ENCODE measurements around the gene ATF2. TPM values are rescaled to one million over a fixed set of nuclear protein-coding genes. Genes with fewer than 3 reads are reported as not detected.
A peak's percentile ranks its signal among the peaks of the same experiment; 100 is the strongest.

ATF2 gene
- total and polyA plus RNA-seq, 9 of the 15 experiments (the other 6 are each of a cell fraction or from before 2014, with no cell fraction given) = 24.2 to 111 (median 45.9) TPM

DNA sequence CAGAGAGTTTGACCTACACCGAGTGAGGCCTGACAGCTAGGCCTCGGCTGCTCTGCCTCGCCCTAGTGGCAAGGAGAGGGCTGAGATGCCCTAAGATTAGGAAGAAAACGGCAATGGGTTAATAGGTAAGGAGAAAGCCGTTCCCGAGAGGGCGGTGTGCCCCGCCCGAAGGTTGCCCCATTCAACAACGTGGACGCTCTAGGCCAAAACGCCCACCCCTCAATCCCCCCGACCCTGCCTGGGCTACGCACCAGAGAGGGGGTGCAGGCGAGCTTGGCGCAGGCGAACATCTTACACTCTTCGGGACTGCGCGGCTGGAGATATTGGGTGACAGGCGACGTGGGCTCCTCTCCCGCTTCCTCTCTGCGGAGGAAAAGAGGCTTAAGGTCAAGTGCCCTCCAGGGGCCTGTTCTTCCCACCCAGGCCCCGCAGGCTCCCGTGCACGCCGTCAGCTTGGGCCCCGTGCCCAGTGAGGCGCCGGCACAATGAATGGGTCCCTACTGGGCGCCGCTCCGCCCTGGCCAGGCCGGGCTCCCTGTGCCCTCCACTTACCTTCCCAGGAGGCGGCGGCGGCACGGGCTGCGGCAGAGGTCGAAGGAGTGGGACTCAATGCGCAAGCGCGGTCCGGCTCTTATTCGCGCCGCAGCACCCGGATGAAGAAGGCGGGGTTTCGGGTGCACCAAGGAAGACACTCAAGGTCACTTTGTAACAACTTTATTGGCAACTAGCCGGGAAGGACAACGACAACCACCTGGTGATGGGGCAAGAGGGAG, 13.3 kb upstream of the ATF2 start, which contains the start of gene ATP5MC3 (continued):
- TF ChIP-seq ZNF407 (IDR thresholded peaks at IDR 0.05; ENCODE audit: low read depth) = no peak
- TF ChIP-seq, protein P1, sequence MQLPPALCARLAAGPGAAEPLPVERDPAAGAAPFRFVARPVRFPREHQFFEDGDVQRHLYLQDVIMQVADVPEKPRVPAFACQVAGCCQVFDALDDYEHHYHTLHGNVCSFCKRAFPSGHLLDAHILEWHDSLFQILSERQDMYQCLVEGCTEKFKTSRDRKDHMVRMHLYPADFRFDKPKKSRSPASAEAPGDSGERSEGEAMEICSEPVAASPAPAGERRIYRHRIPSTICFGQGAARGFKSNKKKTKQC (CRISPR knock-in tag; IDR thresholded peaks at IDR 0.05) = peak; percentile 48; the same call in 1 of the 2 replicates
- TF ChIP-seq ZFP36 (IDR thresholded peaks at IDR 0.05; ENCODE audit: low read depth, low read length, partially characterized antibody) = no peak
- TF ChIP-seq FOXK2 (conservative IDR thresholded peaks at IDR 0.05 in 1 of 2, IDR thresholded peaks at IDR 0.05 in 1 of 2; ENCODE audit: low read depth in 2 of 2) = peak; percentile 84 to 91
- no peak for TF ChIP-seq ZC3H8 (IDR thresholded peaks at IDR 0.05)
- no peak for TF ChIP-seq ZNF143 (CRISPR knock-in tag; IDR thresholded peaks at IDR 0.05)
- TF ChIP-seq SRSF3 (IDR thresholded peaks at IDR 0.05; ENCODE audit: insufficient read depth, low read length) = no peak
- TF ChIP-seq GABPA (tag; conservative IDR thresholded peaks at IDR 0.05; ENCODE audit: low read depth) = peak; percentile 55
- TF ChIP-seq CCAR2 (IDR thresholded peaks at IDR 0.05; ENCODE audit: low read depth, low read length) = no peak
- TF ChIP-seq SLC30A9 (CRISPR knock-in tag; IDR thresholded peaks at IDR 0.05) = no peak
- 0 out of 2 replicates have a peak, but pooled peaks have one; percentile 10 for TF ChIP-seq TCF15 (CRISPR knock-in tag; IDR thresholded peaks at IDR 0.05)
- peak; percentile 89 for TF ChIP-seq BRD9 (IDR thresholded peaks at IDR 0.05; ENCODE audit: low read depth, partially characterized antibody)
- no peak for TF ChIP-seq SMAD3 (CRISPR knock-in tag; conservative IDR thresholded peaks at IDR 0.05)
- TF ChIP-seq ZNF175 (CRISPR knock-in tag; IDR thresholded peaks at IDR 0.05; ENCODE audit: low read depth) = peak; percentile 53; the same call in 1 of the 2 replicates
- TF ChIP-seq, protein P2, sequence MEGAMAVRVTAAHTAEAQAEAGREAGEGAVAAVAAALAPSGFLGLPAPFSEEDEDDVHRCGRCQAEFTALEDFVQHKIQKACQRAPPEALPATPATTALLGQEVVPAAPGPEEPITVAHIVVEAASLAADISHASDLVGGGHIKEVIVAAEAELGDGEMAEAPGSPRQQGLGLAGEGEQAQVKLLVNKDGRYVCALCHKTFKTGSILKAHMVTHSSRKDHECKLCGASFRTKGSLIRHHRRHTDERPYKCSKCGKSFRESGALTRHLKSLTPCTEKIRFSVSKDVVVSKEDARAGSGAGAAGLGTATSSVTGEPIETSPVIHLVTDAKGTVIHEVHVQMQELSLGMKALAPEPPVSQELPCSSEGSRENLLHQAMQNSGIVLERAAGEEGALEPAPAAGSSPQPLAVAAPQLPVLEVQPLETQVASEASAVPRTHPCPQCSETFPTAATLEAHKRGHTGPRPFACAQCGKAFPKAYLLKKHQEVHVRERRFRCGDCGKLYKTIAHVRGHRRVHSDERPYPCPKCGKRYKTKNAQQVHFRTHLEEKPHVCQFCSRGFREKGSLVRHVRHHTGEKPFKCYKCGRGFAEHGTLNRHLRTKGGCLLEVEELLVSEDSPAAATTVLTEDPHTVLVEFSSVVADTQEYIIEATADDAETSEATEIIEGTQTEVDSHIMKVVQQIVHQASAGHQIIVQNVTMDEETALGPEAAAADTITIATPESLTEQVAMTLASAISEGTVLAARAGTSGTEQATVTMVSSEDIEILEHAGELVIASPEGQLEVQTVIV (CRISPR knock-in tag; IDR thresholded peaks at IDR 0.05; ENCODE audit: borderline replicate concordance) = no peak
- TF ChIP-seq LCOR (CRISPR knock-in tag; IDR thresholded peaks at IDR 0.05) = peak; percentile 96
